Stimulated activated naive B cell treated with anti-CD40 and anti-IgM and Interleukin-4, amounts not matched to agents 10 μg/mL and 1 μg/mL and 100 μg/mL, for 72 hours (primary cell): ENCODE data around the gene MGA.
A peak's percentile ranks its signal among the peaks of the same experiment; 100 is the strongest.

ENCODE experiments used
- ATAC-seq, 2 donors: fragments of 150-1000 bp; cut with Tn5 transposase; replicated peaks; 2 replicates each; pipeline ENCODE4 v1.10.0; 2021; ENCODE audit warnings: moderate library complexity in 1 of 2
- DNase-seq: peaks from one replicate; pipeline ENCODE4 v3.0.0; 2021
- H3K27ac Mint-ChIP-seq: one replicate; pipeline ENCODE4 v1.8.0; 2022; ENCODE audit warnings: mild to moderate bottlenecking, mixed read lengths
- H3K27me3 Mint-ChIP-seq, 2 donors: one replicate each; pipeline ENCODE4 v1.8.0; 2022; ENCODE audit warnings: mixed read lengths in 2 of 2
- H3K36me3 Mint-ChIP-seq, 2 donors: one replicate each; pipeline ENCODE4 v1.8.0; 2022; ENCODE audit warnings: mixed read lengths in 2 of 2, mild to moderate bottlenecking in 1 of 2
- H3K4me1 Mint-ChIP-seq, 2 donors: one replicate each; pipeline ENCODE4 v1.8.0; 2022; ENCODE audit warnings: mixed read lengths in 2 of 2, mild to moderate bottlenecking in 1 of 2
- H3K4me3 Mint-ChIP-seq, 2 donors: one replicate each; pipeline ENCODE4 v1.8.0; 2022; ENCODE audit warnings: mild to moderate bottlenecking in 2 of 2, mixed read lengths in 2 of 2, moderate library complexity in 1 of 2
- H3K9me3 Mint-ChIP-seq, 2 donors: one replicate each; pipeline ENCODE4 v1.8.0; 2022; ENCODE audit warnings: mixed read lengths in 2 of 2, mild to moderate bottlenecking in 1 of 2

Gene MGA

DNA sequence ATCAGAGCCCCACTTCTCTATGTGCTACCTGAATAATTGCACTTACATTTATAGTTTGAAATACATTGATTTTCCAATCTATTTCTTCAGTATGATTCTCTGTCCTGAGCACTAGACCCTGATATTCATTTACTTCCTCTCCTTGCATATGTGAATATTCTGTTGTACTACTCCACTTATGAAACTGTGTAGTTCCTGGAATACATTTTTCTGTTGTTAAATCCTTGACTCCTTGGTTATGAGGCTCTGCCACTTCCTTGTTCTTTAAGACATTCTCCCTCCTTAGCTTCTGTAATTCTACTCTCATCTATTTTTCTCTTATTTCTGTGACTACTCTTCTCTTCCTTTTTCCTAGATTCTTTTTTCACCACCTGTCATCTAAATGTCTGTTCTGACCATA is 12.9 kb upstream of the MGA start:
- ATAC-seq = no peak
- H3K4me1 Mint-ChIP-seq = no peaks in the 10 kb centered on the region
- no peaks in the 10 kb centered on the region for H3K27me3 Mint-ChIP-seq
- H3K9me3 Mint-ChIP-seq = peaks cover 2 to 8% of the 10 kb centered on the region in 2 donors
- DNase-seq = no peak
- no peaks in the 10 kb centered on the region for H3K36me3 Mint-ChIP-seq
- H3K27ac Mint-ChIP-seq = no peak overlapping the region
- H3K4me3 Mint-ChIP-seq = no peak overlapping the region

DNA sequence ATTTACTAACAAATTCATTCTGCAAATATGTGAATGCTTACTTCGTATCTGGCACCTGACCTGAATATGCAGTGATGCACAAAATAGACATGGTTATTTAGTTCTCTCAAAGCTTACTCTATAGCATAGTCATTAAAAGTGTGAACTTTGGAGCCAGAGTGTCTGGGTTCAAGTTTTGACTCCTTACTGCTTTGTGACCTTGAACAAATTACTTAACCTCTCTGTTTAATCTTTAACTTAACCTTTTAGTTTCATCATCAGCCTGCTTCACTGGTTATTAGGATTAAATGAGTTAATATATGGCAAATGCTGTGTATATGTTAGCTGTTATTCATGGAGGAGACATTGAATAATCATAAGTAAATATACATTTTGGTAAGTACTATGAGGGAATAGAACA is 12.1 kb upstream of the MGA start:
- no peak overlapping the region for H3K4me3 Mint-ChIP-seq
- no peak for ATAC-seq
- H3K27me3 Mint-ChIP-seq = no peaks in the 10 kb centered on the region
- no peaks in the 10 kb centered on the region for H3K4me1 Mint-ChIP-seq
- no peak overlapping the region for H3K27ac Mint-ChIP-seq
- H3K9me3 Mint-ChIP-seq = peaks cover 2 to 8% of the 10 kb centered on the region in 2 donors
- no peaks in the 10 kb centered on the region for H3K36me3 Mint-ChIP-seq
- DNase-seq = no peak

DNA sequence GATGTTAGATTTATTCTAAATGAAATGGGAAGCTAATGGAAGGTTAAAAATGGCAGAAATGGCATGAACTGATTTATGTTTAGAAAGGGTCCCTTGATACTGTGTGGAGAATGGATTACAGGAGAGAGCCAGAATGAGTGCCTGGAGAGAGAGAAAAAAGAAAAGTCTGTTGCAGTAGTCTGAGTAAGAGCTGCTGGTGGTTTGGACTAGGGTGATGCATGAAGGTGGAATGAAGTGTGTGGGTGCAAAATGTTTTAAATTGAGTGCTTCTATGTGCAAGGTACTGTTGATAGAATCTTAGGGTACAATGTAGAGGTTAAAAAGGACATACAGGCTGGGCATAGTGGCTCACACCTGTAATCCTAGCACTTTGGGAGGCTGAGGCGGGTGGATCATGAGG is 11.4 kb upstream of the MGA start:
- no peak overlapping the region for H3K4me3 Mint-ChIP-seq

DNA sequence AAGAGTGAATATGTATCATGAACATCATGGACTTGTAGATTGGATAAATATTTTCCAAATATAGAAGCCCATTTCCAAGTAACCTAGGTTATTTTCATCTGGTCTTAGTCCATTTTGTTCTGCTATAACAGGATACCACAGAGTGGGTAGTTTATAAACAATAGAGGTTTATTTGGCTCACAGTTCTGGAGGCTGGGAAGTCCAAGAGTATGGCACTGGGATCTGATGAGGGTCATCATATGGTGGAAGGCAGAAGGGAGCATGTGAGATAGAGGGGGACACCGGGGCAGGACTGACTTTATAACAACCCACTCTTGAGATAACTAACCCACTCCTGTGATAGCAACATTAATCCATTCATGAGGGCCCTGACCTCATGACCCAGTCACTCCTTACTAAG is 9.4 kb upstream of the MGA start:
- DNase-seq (no peak), ATAC-seq (no peak)
- Mint-ChIP-seq H3K4me3 (no peak overlapping the region), H3K4me1 (no peaks in the 10 kb centered on the region), H3K27me3 (no peaks in the 10 kb centered on the region), H3K27ac (no peak overlapping the region), H3K9me3 (peaks cover 2 to 8% of the 10 kb centered on the region in 2 donors), H3K36me3 (peaks cover 0 to 3% of the 10 kb centered on the region in 2 donors)

More for the DNA sequence above, 11.4 kb upstream of the MGA start:
- H3K27me3 Mint-ChIP-seq = no peaks in the 10 kb centered on the region
- H3K4me1 Mint-ChIP-seq = no peaks in the 10 kb centered on the region
- H3K36me3 Mint-ChIP-seq = peaks cover 0 to 2% of the 10 kb centered on the region in 2 donors
- DNase-seq = no peak
- H3K9me3 Mint-ChIP-seq = peaks cover 2 to 8% of the 10 kb centered on the region in 2 donors
- ATAC-seq = no peak
- no peak overlapping the region for H3K27ac Mint-ChIP-seq

DNA sequence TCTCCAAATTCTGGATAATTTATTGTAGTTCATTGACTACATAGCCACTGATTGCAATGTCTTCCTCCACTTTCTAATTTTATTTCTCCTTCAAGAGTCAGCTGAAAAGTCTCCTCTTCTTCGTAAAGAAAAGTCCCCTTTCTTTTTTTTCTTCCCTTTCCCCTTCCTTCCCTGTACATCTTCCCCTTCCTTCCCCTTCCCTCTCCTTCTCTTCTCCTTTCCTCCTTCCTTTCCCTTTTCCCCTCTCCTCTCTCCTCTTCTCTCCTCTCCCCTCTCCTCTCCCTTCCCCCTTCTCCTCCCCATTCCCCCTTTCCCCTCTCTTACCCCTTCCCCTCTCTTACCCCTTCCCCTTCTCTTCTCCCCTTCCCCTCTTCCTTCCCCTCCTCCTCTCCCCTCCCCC is 8.8 kb upstream of the MGA start:
- Mint-ChIP-seq H3K27me3 (no peaks in the 10 kb centered on the region), H3K27ac (no peak overlapping the region), H3K36me3 (peaks cover 0 to 3% of the 10 kb centered on the region in 2 donors), H3K4me3 (no peak overlapping the region), H3K4me1 (no peaks in the 10 kb centered on the region), H3K9me3 (peaks cover 2 to 8% of the 10 kb centered on the region in 2 donors)
- ATAC-seq (no peak), DNase-seq (no peak)

DNA sequence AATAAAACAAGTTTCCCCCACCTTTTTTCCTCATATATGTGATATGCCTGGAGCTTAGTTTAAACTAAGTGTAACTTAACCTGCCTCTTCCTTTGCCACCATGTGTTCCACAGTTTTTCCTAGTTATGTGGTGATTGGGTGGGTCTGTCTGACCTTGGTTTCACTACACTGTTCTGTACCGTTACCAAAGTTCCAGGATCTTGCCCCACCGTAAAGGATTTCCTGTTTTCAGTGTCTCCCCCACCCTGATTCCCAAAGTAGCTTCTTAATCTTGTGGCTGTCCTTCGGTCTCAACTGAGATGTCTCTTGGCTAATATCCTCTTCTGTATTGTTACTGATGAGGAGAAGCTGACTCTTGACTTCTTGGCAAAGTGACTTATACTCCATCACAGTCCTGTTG is 6.4 kb upstream of the MGA start:
- H3K9me3 Mint-ChIP-seq = peaks cover 2 to 8% of the 10 kb centered on the region in 2 donors
- H3K4me1 Mint-ChIP-seq = no peaks in the 10 kb centered on the region
- ATAC-seq (no peak), DNase-seq (no peak)
- H3K27ac Mint-ChIP-seq = no peak overlapping the region
- H3K27me3 Mint-ChIP-seq = no peaks in the 10 kb centered on the region
- H3K4me3 Mint-ChIP-seq = no peak overlapping the region
- H3K36me3 Mint-ChIP-seq = peaks cover 0 to 3% of the 10 kb centered on the region in 2 donors

DNA sequence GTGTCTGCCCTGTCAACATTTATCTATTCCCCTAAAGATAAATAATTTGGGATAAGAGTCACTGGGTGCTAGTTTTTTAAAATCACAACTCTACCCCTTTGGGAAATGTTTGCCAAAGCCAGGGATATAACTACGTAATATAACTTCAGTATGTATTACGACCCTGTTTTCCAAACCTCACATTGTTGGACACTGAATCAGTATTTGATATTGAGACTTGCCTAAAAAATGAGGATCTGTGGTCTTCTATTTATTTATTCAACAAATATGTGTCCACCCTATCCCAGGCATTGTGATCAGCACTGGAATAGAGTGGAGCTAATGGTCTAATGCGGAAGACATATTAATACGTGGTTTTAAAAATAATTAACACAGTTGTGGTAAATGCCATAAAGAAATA is 4.5 kb upstream of the MGA start:
- no peak for ATAC-seq
- H3K4me3 Mint-ChIP-seq = no peak overlapping the region
- peaks cover 0 to 3% of the 10 kb centered on the region in 2 donors for H3K27me3 Mint-ChIP-seq
- peaks cover 0 to 10% of the 10 kb centered on the region in 2 donors for H3K36me3 Mint-ChIP-seq
- no peak overlapping the region for H3K27ac Mint-ChIP-seq
- peaks cover 5 to 13% of the 10 kb centered on the region in 2 donors for H3K4me1 Mint-ChIP-seq
- H3K9me3 Mint-ChIP-seq = peaks cover 4 to 11% of the 10 kb centered on the region in 2 donors
- no peak for DNase-seq

DNA sequence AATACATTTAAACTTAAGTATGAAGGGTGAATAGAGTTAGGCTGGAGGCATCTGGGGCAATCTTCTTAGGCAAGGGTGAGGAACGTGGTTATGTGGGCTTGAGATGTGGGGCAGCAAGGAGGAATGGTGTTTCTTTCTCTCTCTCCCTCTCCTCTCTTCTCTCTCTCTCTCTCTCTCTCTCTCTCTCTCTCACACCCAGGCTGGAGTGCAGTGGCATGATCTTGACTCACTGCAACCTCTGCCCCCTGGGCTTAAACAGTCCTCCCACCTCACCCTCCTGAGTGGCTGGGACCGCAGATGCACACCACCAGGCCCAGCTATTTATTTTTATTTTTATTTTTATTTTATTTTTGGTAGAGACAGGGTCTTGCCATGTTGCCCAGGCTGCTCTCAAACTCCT is 4.0 kb upstream of the MGA start:
- ATAC-seq (no peak), DNase-seq (no peak)
- peaks cover 9 to 17% of the 10 kb centered on the region in 2 donors for H3K4me1 Mint-ChIP-seq
- no peak overlapping the region for H3K4me3 Mint-ChIP-seq
- H3K27ac Mint-ChIP-seq = no peak overlapping the region
- peaks cover 0 to 3% of the 10 kb centered on the region in 2 donors for H3K27me3 Mint-ChIP-seq
- peaks cover 0 to 13% of the 10 kb centered on the region in 2 donors for H3K36me3 Mint-ChIP-seq
- peaks cover 5 to 10% of the 10 kb centered on the region in 2 donors for H3K9me3 Mint-ChIP-seq

DNA sequence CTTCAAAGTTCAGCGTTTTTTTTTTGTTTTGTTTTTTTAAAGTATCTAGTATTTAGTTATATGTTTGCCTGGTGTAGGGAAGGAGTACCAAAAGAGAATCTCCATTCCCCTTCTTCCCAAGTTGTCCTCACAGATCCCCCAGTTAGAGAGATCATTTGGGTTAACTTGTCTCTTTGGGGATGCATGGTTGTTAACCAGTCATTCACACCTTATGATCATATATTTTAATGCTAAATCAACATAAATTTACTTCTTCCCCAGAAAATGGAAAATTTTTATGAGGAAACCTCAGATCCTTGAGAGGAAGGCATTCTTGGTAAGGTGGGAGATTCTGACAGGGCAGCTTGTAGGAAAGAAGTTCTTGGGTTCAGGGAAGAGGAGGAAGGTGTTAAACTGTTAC is 1.5 kb upstream of the MGA start:
- H3K27me3 Mint-ChIP-seq = peaks cover 0 to 3% of the 10 kb centered on the region in 2 donors
- no peak overlapping the region for H3K27ac Mint-ChIP-seq
- DNase-seq (no peak), ATAC-seq (no peak)
- H3K4me1 Mint-ChIP-seq = peaks cover 19 to 33% of the 10 kb centered on the region in 2 donors
- peaks cover 0 to 15% of the 10 kb centered on the region in 2 donors for H3K36me3 Mint-ChIP-seq
- H3K9me3 Mint-ChIP-seq = peaks cover 4 to 9% of the 10 kb centered on the region in 2 donors
- no peak overlapping the region for H3K4me3 Mint-ChIP-seq

DNA sequence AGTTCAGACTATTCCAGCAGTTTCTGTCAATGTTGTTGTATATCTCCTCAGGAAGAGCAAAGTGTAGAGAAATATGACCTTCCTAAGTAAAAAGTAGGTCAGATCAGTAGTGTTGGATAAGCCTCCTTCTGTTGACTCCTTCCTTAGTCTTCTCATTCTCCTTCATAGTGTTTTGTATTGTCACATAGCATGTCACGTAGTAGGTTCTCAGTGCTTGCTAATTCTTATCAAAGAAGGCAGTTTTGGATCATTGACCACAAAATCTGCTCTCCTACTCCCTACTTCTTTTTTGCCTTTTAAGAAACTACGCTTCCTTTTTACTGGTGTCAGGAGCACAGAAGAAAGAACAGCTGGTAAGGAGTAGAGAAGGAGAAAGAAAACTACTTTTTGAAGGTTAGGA is 1.0 kb upstream of the MGA start:
- peaks cover 4 to 9% of the 10 kb centered on the region in 2 donors for H3K9me3 Mint-ChIP-seq
- no peak overlapping the region for H3K27ac Mint-ChIP-seq
- peaks cover 0 to 3% of the 10 kb centered on the region in 2 donors for H3K27me3 Mint-ChIP-seq
- ATAC-seq = no peak
- no peak overlapping the region for H3K4me3 Mint-ChIP-seq
- peaks cover 0 to 14% of the 10 kb centered on the region in 2 donors for H3K36me3 Mint-ChIP-seq
- H3K4me1 Mint-ChIP-seq = peaks cover 19 to 33% of the 10 kb centered on the region in 2 donors
- DNase-seq = no peak

DNA sequence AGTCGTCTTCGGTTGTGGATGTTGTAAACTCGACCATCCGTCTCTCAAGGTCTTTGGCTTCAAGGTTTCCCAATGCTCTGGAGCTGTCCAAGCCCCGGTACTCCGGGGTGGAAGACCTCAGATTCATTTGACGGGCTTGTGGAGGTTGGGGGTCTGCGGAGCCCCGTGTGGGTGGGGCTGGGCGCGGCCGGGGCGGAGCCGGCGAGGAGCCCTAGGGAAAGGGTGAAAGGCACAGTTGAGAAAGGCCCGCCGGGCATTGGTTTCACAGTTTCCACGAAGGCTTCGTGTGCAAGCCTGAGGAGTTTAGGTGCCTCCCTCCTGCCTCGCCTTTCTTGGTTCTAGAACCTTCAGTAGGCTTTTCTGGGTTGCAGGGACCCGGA is 360 bp upstream of the MGA start:
- peaks cover 0 to 14% of the 10 kb centered on the region in 2 donors for H3K36me3 Mint-ChIP-seq
- DNase-seq (no peak), ATAC-seq (peak; percentile 22 to 24)
- H3K9me3 Mint-ChIP-seq = peaks cover 4 to 9% of the 10 kb centered on the region in 2 donors
- peaks cover 21 to 33% of the 10 kb centered on the region in 2 donors for H3K4me1 Mint-ChIP-seq
- peak overlapping the region; percentile 92 to 97 for H3K4me3 Mint-ChIP-seq
- H3K27me3 Mint-ChIP-seq = peaks cover 0 to 3% of the 10 kb centered on the region in 2 donors
- peak overlapping the region; percentile 97 for H3K27ac Mint-ChIP-seq

DNA sequence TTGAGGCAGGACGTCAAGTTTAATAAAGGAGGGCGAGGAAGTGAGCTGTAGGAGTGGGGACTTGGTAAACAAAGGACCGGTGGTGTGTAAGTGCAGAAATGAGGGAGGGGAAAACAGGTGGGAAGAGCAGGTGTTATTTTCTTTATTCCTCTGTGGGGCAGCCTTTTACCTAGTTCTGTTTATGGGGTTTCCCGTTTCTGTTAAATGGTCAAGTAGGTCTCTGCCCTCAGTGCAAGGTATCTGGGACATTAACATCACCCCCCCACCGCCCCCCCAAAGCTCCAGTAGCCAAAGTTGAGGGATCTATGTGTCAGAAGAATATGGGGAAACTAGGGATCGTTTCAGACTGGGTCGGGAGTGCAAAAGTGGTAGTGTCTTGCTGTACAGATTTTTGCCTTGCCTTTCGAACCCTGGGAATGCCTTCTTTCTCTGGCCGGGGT is 893 bp downstream of the MGA start:
- no peak for ATAC-seq
- DNase-seq = no peak
- Mint-ChIP-seq H3K27ac (peak overlapping the region; percentile 97), H3K9me3 (peaks cover 4 to 9% of the 10 kb centered on the region in 2 donors), H3K4me1 (peaks cover 22 to 33% of the 10 kb centered on the region in 2 donors), H3K27me3 (peaks cover 0 to 3% of the 10 kb centered on the region in 2 donors), H3K36me3 (peaks cover 0 to 14% of the 10 kb centered on the region in 2 donors), H3K4me3 (peak overlapping the region; percentile 92 to 97)

DNA sequence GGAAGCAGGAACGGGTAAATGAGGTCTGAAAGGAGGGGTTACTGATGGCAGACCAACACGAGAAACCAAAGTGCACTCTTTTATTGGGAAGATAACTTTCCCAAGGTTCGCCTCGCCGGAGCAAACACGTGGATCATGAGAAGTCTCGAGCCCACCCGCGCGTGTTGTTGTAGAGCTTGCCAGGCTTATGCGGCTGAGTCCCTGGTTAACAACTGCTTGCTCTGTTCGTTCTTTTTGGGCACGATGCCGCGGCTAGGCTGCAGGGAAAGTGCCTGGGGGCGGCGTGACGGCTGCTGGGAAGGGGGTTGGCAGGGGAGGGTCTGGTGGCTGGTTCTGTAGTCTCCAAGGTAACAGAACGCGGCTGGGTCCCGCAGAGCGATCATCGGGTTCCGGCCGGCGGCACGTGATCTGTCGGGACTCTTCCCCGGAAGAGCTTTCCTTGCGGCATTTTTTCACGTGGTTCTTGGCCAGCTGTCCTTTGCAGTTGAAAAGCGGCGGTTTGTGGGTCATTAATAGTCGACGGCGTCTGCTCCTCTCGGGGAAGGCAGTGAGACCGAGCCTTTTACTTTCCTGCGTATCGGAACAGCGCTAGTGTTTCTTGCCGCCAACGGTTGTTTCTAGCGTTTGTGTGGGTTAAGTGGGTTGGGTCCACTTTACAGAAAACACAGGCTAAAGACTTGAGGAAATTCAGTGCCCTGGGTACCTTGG is 1.5 kb downstream of the MGA start:
- ATAC-seq = peak; percentile 41
- H3K4me1 Mint-ChIP-seq = peaks cover 24 to 36% of the 10 kb centered on the region in 2 donors

DNA sequence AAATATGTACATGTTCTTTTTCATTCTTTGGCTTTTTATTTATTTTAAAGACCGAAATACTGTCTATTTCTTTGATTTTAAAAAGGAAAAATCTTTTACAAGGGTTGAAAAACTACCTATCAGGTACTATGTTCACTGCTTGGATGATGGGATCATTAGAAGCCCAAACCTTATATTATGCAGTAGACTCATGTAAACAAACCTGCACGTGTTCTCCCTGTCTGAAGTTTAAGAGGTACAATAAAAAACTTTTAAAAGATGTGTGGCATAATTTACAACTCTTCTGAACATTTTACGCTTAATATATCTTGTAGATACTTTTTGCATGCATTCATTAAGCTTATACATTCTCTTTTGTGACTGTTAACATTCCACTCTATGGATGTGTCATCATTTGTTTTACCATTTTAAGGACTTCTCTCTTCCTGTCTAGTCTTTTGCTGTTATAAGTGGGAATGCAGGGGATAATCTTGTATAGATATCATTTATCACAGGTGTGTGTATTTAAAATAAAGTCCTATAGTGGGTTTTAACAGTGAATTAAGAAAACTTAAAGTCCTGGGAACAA is 6.2 kb downstream of the MGA start:
- Mint-ChIP-seq H3K36me3 (peaks cover 11 to 19% of the 10 kb centered on the region in 2 donors), H3K4me1 (peaks cover 15 to 33% of the 10 kb centered on the region in 2 donors), H3K27me3 (no peaks in the 10 kb centered on the region), H3K27ac (no peak overlapping the region), H3K9me3 (peaks cover 0 to 2% of the 10 kb centered on the region in 2 donors), H3K4me3 (no peak overlapping the region)
- DNase-seq = no peak
- no peak for ATAC-seq

More for the DNA sequence above, 1.5 kb downstream of the MGA start:
- peaks cover 0 to 14% of the 10 kb centered on the region in 2 donors for H3K36me3 Mint-ChIP-seq
- H3K27me3 Mint-ChIP-seq = peaks cover 0 to 3% of the 10 kb centered on the region in 2 donors
- peak overlapping the region; percentile 92 to 97 for H3K4me3 Mint-ChIP-seq
- peak overlapping the region; percentile 97 for H3K27ac Mint-ChIP-seq
- DNase-seq = peak; percentile 70
- H3K9me3 Mint-ChIP-seq = peaks cover 4 to 9% of the 10 kb centered on the region in 2 donors

DNA sequence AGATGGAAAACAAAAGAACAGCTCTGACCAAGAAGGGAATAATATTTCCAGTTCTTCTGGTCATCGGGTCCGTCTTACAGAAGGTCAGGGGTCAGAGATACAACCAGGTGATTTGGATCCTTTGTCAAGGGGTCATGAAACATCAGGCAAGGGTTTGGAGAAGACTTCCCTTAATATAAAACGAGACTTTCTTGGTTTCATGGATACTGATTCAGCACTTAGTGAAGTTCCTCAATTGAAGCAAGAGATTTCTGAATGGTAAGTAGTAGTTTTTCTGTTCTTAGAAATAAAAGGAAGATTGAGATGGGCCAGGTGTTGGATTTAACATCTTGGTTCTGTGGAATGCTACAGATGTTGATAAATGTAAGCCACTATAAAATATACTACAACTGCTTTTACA is 9.5 kb downstream of the MGA start:
- H3K27ac Mint-ChIP-seq = no peak overlapping the region
- peaks cover 14 to 27% of the 10 kb centered on the region in 2 donors for H3K36me3 Mint-ChIP-seq
- ATAC-seq = no peak
- no peak overlapping the region for H3K4me3 Mint-ChIP-seq
- DNase-seq = no peak
- H3K4me1 Mint-ChIP-seq = peaks cover 12 to 43% of the 10 kb centered on the region in 2 donors
- peaks cover 0 to 2% of the 10 kb centered on the region in 2 donors for H3K9me3 Mint-ChIP-seq
- no peaks in the 10 kb centered on the region for H3K27me3 Mint-ChIP-seq
